ENCODE measurements around the gene PITPNM1.
"Not testable (repeated sequence)": the region's sequence is repeated elsewhere in the genome, so short reads cannot be mapped to it uniquely, and the experiment has no call there.

The PITPNM1 gene

DNA sequence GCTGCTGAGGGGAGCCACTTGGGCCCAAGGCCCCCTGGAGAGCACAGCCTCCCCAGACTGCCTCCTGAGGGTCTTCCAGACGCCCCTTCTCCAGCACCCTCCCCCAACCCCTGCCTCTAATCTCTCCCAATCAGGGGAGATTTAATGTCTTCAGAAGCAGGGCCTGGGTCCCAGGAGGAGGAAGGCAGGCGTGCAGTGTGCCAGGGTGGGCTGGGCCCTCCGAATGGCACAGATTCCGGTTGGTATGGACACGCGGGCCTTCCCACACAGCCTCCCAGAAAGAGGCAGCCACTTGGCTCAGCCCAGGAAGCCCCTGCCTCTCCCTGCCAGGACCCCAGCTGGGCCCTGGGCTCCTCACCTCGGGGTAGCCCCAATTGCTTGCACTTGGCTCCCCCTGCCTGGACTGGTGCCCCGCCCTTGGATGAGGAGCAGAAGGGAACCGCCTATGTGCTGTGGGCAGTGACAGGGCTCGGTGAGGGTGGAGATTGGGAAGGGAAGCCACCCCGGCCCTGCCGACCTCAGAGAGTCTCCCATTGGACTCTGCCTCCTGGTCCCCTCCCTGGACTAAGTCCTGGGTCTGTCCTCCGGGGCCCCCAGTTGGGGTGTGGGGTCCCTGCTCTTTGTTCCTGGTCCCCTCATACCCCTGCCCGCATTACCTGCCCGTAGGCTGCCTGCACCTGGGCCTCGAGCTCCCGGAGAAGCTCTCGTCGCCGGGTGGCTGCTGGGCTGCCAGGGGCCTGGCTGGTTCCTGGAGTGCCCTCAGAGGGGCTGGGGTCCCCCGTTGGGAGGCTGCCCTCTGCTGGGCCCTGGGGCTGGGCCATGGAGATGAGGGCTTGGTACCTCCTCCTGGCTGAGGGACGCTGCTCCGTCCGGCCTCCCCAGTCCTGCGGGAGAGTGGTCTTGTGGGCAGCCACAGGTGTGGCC, 18.7 kb upstream of the PITPNM1 start:
- no peak for DNase-seq (ENCODE audit: low read depth)

DNA sequence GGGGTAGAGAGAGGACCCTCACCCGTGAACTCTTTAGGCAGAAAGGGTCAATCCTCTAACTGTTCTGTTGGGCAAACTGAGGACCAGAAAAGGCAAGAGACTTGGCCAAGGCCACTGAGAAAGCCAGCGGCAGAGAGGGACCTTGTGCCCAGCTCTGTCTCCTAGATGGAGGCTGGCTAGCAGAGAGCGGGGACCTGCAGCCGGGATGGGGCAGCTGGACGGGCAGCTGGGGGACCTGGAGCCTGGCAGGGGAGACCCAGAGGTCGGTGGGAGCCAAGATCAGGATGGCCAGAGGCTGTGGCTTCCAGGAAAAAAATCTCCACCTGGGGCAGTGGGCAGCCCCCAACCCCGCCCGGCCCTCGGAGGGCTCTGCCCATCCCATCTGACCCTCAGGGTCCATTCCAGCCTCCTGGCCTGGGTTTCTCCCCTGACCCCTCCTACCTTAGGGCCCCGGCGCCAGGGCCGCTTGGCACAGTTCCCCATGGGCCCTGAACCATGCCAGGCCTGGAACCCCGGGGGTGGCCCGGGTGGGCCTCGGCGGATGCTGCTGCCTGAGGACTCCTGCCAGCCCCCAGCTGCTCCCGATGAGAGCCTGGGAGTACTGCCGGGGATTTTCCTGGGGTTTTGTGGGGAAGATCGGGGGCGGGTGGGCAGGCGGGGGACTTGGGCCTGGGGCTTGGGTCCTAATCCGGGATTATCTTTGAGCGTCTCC, 17.8 kb upstream of the PITPNM1 start, which contains the start of gene CABP2:
TSS of gene CABP2 (minus strand) at position 603 of the 712 bp plus-strand sequence. CDS start at position 483, 120 bp downstream.
- DNase-seq (ENCODE audit: low read depth), result no peak

DNA sequence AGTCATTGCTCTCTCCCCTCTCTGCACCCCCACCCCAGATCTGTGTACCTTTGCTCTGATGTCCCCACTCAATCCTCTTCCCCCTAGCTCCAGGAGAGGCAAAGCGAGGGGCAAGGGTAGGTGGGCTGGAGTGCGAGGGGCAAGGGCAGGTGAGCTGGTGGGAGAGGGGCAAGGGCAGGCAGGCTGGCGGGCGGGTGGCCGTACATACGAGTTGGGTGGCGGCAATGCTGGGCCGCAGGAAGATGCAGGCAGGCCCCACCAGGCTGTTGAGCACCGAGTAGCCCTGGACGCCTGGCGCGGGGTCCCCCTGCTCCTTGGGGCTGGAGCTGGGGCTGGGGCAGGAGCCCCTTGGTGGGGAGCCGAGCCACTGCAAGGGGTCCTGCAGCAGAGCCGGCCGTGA, 17.2 kb upstream of the PITPNM1 start:
- DNase-seq (ENCODE audit: low read depth), result no peak

DNA sequence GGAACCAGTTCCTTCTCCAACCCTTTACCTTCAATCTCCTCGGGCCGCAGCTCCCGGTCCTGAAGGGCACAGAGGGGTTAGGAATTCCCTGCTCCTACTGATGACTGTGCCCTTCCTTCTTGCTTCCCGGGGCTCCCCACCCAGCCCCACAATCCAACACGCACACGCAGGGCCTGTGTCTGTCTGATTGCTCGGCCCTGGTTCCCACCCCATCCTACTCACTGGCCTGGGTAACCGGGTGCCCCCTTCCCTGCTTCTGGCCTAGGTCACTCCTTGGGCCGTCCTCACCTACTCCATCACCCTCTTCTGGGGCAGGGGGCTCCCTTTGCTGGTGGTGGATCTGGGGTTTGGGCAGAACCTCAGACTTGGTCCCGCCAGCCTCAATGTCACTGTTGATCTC, 16.8 kb upstream of the PITPNM1 start:
- DNase-seq (ENCODE audit: low read depth), result no peak

DNA sequence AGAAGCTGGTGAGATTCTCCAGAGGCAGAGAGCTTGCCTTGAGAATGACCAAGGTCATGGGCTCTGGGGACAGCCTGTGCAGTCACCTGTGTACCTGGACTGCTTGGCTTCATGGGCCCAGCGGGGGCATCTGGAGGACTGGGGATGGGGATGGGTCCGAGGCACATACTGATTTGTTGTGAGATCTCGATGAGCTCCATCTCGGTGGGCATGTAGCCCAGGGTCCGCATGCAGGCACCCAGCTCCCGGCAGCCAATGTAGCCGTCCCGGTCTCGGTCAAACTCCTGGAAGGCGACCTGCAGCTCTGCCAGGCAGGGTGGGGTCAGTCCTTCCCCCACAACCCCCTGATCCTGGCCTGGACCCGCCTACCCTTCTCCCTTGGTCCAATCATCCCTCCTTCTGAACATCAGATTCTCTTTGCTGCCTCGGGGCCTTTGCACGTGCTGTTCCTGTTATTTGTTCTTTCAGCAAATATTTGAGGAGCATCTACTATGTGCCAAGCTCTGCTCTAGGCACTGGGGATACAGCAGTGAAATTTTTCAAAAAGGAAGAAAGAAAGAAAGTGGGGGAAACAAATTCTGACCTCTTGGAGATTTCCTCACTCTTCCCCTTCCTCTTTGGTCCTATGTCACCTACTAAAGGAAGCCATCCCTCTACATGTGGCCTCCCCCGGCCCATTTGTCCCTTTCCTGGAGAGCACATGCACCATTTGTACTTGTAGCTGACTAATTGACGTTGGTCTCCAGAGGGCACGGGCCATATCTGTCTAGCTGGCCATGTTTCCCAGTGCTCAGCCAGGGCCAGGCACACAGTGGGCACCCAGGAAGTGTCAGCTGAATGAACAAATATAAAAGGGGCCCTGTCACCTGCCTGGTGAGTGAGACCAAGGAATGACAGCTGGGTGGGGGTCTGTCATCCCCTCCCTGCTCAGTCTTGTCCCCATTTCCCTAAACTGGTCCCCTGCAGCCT, 16.0 kb upstream of the PITPNM1 start:
- no peak for DNase-seq (ENCODE audit: low read depth)

- no peak for DNase-seq (ENCODE audit: low read depth)
Observed at GRCh38 chr11:67519726-67520125, 14.6 kb upstream of the PITPNM1 start.

DNA sequence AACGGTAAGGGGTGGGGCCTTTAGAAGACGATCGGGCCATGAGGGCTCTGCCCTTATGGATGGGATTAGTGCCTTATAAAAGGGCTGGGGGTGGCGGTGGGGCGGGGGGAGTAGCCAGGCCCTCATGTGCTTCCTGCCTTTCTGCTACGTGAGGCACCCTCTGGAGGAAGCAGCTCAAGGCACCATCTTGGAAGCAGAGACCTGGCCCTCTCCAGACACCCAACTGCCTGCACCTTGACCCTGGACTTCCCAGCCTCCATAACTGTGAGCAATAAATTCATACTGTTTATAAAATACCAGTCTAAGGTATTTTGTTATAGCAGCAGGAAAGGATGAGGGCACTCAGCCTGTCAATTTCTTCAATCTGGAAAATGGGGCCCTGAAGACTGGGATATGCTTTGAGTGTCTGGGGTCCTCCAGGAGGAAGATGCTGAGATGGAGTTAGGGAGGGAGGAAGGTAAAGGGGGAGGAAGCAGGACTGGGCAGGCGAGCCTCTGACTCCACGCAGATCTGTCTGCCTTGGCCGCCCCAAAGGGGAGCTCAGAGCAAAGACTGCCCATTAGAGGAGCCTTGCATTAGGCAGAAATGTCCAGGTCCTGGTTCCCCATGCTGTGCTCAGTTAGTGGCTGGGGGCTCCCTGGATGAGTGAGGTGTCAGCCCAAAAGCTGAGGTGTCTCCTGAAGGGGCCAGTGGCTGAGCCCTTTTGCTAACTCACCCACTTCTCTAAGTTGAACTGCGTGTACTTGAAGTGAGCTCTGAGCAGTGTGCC, 12.8 kb upstream of the PITPNM1 start:
- no peak for DNase-seq (ENCODE audit: low read depth)

DNA sequence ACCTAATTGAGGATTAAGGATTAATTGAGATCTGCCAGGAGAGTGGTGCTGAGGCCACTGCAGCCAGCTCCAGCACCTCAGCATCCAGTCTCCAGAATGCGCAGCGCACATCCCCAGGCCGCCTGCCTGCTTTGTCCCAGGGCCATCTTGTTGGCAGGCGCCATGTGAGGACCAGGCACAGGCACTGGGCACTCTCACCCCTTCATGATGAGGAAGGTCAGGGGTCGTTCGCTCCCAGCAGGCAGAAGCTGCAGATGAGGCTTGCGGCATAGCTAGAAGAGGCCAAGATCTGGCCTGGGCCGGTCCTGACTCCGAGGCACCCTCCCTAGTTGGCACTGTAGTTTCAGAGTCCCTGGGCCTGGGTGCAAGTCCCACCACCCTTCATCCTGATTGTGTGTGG, 11.6 kb upstream of the PITPNM1 start:
- no peak for DNase-seq (ENCODE audit: low read depth)

DNA sequence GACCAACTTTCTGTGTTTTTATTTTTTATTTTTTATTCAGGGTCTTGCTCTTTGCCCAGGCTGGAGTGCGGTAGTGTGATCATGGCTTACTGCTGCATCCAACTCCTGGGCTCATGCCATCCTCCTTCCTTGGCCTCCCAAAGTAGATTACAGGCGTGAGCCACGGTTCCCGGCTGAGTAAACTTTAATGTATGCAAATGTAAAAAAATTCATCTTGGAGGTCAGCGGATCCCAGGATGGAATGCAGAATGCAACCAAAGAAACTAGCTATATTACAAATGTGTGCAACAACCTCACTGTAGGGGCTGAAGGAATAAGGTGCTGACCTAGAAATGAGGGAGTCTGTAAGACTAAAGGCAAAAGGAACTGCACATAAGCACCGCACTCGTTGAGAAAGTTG, 9.0 kb upstream of the PITPNM1 start:
- no peak for DNase-seq (ENCODE audit: low read depth)

DNA sequence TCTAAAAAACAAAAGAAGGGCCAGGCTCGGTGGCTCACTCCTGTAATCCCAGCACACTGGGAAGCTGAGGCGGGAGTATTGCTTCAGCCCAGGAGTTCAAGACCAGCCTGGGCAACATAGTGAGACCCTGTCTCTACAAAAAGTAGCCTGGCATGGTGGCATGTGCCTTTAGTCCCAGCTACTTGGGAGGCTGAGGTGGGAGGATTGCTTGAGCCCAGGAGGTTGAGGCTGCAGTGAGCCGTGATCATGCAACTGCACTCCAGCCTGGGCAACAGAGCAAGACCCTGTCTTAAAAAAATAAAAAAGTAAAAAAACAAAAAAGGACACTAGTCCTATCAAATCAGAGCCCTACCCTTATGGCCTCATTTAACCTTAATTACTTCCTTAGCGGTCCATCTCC, 6.4 kb upstream of the PITPNM1 start:
- not testable (repeated sequence) for DNase-seq (ENCODE audit: low read depth)

- DNase-seq (ENCODE audit: low read depth), result no peak
Observed at GRCh38 chr11:67510023-67510345, 4.8 kb upstream of the PITPNM1 start.

- DNase-seq (ENCODE audit: low read depth), result peak; percentile 100
Observed at GRCh38 chr11:67508486-67509121, 3.4 kb upstream of the PITPNM1 start.

GRCh38 chr11:67507864-67508485, 2.8 kb upstream of the PITPNM1 start, which contains the start of gene CDK2AP2:
Gene CDK2AP2, minus strand, starts transcription at chr11:67508162. Its CDS starts 80 bp downstream, at chr11:67508082.
- DNase-seq (ENCODE audit: low read depth), result peak; percentile 92

- DNase-seq (ENCODE audit: low read depth), result no peak
Observed at GRCh38 chr11:67507242-67507863, 2.2 kb upstream of the PITPNM1 start.

DNA sequence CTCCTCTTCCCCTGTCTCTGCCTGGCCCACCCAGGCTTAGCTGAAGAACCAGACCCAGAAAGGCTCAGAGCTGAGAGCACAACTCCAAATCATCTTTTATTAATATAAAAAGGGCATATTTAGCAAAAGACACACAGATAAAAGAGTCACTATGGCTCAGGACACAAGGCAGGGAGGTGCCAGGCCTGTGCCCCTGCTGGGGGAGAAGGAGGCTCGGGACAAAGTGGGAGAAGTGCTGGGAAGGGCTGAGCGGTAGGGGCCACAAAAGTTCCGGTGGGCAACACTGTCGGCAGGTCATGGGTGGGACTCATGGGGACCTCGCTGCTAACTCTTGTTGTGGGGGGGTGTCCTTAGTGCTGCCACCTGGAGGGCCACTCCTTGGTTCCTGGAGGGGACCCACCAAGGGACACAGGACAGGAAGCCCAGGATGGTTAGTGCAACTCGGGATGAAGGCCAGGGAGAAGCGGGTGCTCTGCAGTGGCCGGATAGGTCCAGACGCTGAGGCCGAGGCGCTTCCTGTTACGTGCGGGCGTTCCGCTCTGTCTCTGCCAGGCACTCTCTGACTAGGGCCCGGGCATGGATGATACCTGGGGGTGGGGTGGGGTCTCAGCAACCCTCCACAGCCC, 1.4 kb upstream of the PITPNM1 start:
- DNase-seq (ENCODE audit: low read depth), result no peak

GRCh38 chr11:67505605-67506396, 638 bp upstream of the PITPNM1 start:
- peak; percentile 83 for DNase-seq (ENCODE audit: low read depth)

- DNase-seq (ENCODE audit: low read depth), result no peak
Observed at GRCh38 chr11:67504005-67504949, 886 bp downstream of the PITPNM1 start.
